ENCODE measurements around the gene ARHGAP28.

ARHGAP28 gene

DNA sequence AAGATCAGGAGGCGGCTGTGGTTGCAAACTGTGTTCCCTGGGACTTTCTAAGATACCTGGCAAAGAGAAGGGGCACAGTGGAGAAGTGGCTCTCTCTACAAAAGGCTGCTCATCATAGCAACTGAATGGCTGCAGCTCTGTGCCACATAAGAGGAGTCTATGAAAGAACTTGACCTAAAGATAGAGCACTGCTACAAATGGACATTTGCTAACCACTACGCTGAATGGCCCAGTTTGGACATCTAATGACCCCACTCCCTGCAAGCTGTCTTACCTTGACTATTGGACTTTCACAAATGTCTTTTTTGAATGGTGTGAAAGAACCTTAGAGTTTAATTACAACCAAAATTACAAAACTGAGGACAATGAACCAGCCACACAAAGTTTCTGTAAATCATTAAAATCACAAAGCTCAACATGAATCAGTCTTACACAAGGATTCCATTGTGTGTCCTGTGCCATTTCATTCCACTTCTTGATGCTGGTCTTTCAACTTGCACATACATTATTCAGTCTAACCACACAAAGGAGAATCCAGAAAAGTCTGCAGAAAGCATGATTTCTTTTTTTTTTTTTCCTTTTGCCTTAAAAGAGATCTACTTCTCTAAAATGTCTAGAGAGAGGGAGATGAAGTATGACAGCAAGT lies 234.1 kb downstream of the ARHGAP28 start:
- ATAC-seq (ENCODE audit: low read depth) (no peak), DNase-seq (ENCODE audit: low spot score) (no peak)
- Histone ChIP-seq H3K9me3 (ENCODE audit: severe bottlenecking) (no peaks in the 10 kb centered on the region), H3K27me3 (ENCODE audit: insufficient read depth, poor library complexity, severe bottlenecking) (no peaks in the 10 kb centered on the region), H3K27ac (ENCODE audit: poor library complexity, severe bottlenecking) (no peak overlapping the region), H3K4me1 (ENCODE audit: insufficient read depth, poor library complexity, severe bottlenecking) (peaks cover 7% of the 10 kb centered on the region), H3K4me3 (ENCODE audit: severe bottlenecking) (no peak overlapping the region), H3K36me3 (ENCODE audit: low read depth) (no peaks in the 10 kb centered on the region)
- TF ChIP-seq, protein P1, sequence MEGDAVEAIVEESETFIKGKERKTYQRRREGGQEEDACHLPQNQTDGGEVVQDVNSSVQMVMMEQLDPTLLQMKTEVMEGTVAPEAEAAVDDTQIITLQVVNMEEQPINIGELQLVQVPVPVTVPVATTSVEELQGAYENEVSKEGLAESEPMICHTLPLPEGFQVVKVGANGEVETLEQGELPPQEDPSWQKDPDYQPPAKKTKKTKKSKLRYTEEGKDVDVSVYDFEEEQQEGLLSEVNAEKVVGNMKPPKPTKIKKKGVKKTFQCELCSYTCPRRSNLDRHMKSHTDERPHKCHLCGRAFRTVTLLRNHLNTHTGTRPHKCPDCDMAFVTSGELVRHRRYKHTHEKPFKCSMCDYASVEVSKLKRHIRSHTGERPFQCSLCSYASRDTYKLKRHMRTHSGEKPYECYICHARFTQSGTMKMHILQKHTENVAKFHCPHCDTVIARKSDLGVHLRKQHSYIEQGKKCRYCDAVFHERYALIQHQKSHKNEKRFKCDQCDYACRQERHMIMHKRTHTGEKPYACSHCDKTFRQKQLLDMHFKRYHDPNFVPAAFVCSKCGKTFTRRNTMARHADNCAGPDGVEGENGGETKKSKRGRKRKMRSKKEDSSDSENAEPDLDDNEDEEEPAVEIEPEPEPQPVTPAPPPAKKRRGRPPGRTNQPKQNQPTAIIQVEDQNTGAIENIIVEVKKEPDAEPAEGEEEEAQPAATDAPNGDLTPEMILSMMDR (IDR thresholded peaks at IDR 0.05; ENCODE audit: poor library complexity, severe bottlenecking): no peak

Measured in RWPE2 (cell line).